G401 (cell line): ENCODE data around the gene RBBP8NL. TPM values are rescaled to one million over a fixed set of nuclear protein-coding genes. Genes with fewer than 3 reads are reported as not detected.

Experiments used
- DNase-seq: peaks from one replicate; pipeline ENCODE4 v3.0.0-alpha.2; 2015; ENCODE audit warnings: low spot score
- in situ Hi-C: cut with HindIII; loops from 2 replicates; pipeline ENCODE4 v1.10.0; 2016; ENCODE audit warnings: low sequenced_read_pairs, mixed read lengths
- total RNA-seq: library from RNA; depleted of rRNA; stranded (reverse); fragments of >200 nt; shearing (Covaris generic); gene quantifications from 2 replicates; pipeline ENCODE4 v1.2.3, GENCODE V29; 2014

The RBBP8NL gene
- total RNA-seq, 1 experiment from 2014 or later: not detected

- no peak for DNase-seq
- in situ Hi-C loops: no loop called here
These were observed 27.3 kb downstream of the RBBP8NL start for GRCh38 chr20:62400021-62400420.

- no peak for DNase-seq
- in situ Hi-C loops: no loop called here
These were observed 29.1 kb downstream of the RBBP8NL start for GRCh38 chr20:62398120-62398821.

- in situ Hi-C loops: no loop called here
- no peak for DNase-seq
These were observed 30.7 kb downstream of the RBBP8NL start for GRCh38 chr20:62396367-62397239.

GRCh38 chr20:62395311-62396242 is 31.8 kb downstream of the RBBP8NL start:
- in situ Hi-C loops: no loop called here
- DNase-seq: no peak

- in situ Hi-C loops: no loop called here
- DNase-seq: no peak
These were observed 32.8 kb downstream of the RBBP8NL start for GRCh38 chr20:62394248-62395245.

- in situ Hi-C loops: no loop called here
- DNase-seq: no peak
These were observed 33.5 kb downstream of the RBBP8NL start for GRCh38 chr20:62393830-62394229.

- in situ Hi-C loops: no loop called here
- no peak for DNase-seq
These were observed 34.0 kb downstream of the RBBP8NL start for GRCh38 chr20:62393335-62393665.

GRCh38 chr20:62392621-62393334 is 34.6 kb downstream of the RBBP8NL start:
- no peak for DNase-seq
- in situ Hi-C loops: no loop called here

- DNase-seq: no peak
- in situ Hi-C loops: no loop called here
These were observed 35.3 kb downstream of the RBBP8NL start for GRCh38 chr20:62392077-62392418.

- in situ Hi-C loops: no loop called here
- peak; percentile 88 for DNase-seq
These were observed 35.9 kb downstream of the RBBP8NL start for GRCh38 chr20:62391165-62392076.

GRCh38 chr20:62390317-62391164 is 36.8 kb downstream of the RBBP8NL start:
- DNase-seq: peak; percentile 66
- in situ Hi-C loops: no loop called here

- DNase-seq: no peak
- in situ Hi-C loops: no loop called here
These were observed 37.7 kb downstream of the RBBP8NL start for GRCh38 chr20:62389601-62390087.

GRCh38 chr20:62388839-62389600 is 38.3 kb downstream of the RBBP8NL start:
- in situ Hi-C loops: no loop called here
- no peak for DNase-seq

- in situ Hi-C loops: no loop called here
- no peak for DNase-seq
These were observed 39.3 kb downstream of the RBBP8NL start for GRCh38 chr20:62387933-62388635.
